GM23248 (cell line): ENCODE results near the gene TMEM91. TPM values are rescaled to one million over a fixed set of nuclear protein-coding genes. Genes with fewer than 3 reads are reported as not detected.

Experiments
- DNase-seq: peaks from one replicate; pipeline ENCODE4 v3.0.0-alpha.2; 2015
- H2AFZ ChIP-seq: fragments of 200-600 bp; sonication (generic); 2 replicates; pipeline ENCODE4 v1.6.1; 2016; ENCODE audit warnings: antibody characterized with exemption
- H3F3A ChIP-seq: fragments of 200-600 bp; sonication (generic); 2 replicates; pipeline ENCODE4 v1.6.1; 2016; ENCODE audit warnings: mild to moderate bottlenecking, antibody characterized with exemption, mixed run types; ENCODE audit not compliant: insufficient read depth
- H3K27ac ChIP-seq: fragments of 200-600 bp; sonication (generic); 2 replicates; pipeline ENCODE4 v1.5.1; 2016; ENCODE audit warnings: mild to moderate bottlenecking
- H3K27me3 ChIP-seq: fragments of 200-600 bp; sonication (generic); replicated peaks from 2 replicates; pipeline ENCODE4 v1.6.1; 2016; ENCODE audit warnings: mild to moderate bottlenecking; ENCODE audit not compliant: insufficient read depth
- H3K36me3 ChIP-seq: fragments of 200-600 bp; sonication (generic); 2 replicates; pipeline ENCODE4 v1.6.1; 2016; ENCODE audit warnings: low read depth, mild to moderate bottlenecking
- H3K4me1 ChIP-seq: fragments of 200-600 bp; sonication (generic); 2 replicates; pipeline ENCODE4 v1.6.1; 2016; ENCODE audit warnings: mild to moderate bottlenecking; ENCODE audit not compliant: insufficient read depth
- H3K4me2 ChIP-seq: fragments of 200-600 bp; sonication (generic); one replicate; pipeline ENCODE4 v1.6.1; 2016; ENCODE audit warnings: mild to moderate bottlenecking; ENCODE audit not compliant: unreplicated experiment
- H3K4me3 ChIP-seq: fragments of 200-600 bp; sonication (generic); 2 replicates; pipeline ENCODE4 v1.5.1; 2016; ENCODE audit warnings: mild to moderate bottlenecking
- H3K79me2 ChIP-seq: fragments of 200-600 bp; sonication (generic); 2 replicates; pipeline ENCODE4 v1.6.1; 2016; ENCODE audit warnings: mild to moderate bottlenecking; ENCODE audit not compliant: insufficient read depth
- H3K9ac ChIP-seq: fragments of 200-600 bp; sonication (generic); 2 replicates; pipeline ENCODE4 v1.6.1; 2016; ENCODE audit warnings: mild to moderate bottlenecking
- H3K9me2 ChIP-seq: fragments of 200-600 bp; sonication (generic); 2 replicates; pipeline ENCODE4 v1.6.1; 2016; ENCODE audit warnings: mixed run types, mild to moderate bottlenecking, moderate library complexity; ENCODE audit not compliant: insufficient read depth
- H3K9me3 ChIP-seq: fragments of 200-600 bp; sonication (generic); one replicate; pipeline ENCODE4 v1.6.1; 2017; ENCODE audit warnings: low read depth
- H4K20me1 ChIP-seq: fragments of 200-600 bp; sonication (generic); 2 replicates; pipeline ENCODE4 v1.6.0; 2016; ENCODE audit not compliant: insufficient read depth
- EZH2 ChIP-seq: fragments of 200-600 bp; sonication (generic); IDR thresholded peaks from 2 replicates; pipeline ENCODE4 v1.6.1; 2018; ENCODE audit warnings: antibody characterized with exemption, mild to moderate bottlenecking; ENCODE audit not compliant: insufficient read depth, poor library complexity, severe bottlenecking
- EZH2phosphoT487 ChIP-seq: fragments of 200-600 bp; sonication (generic); IDR thresholded peaks from 2 replicates; pipeline ENCODE4 v1.6.1; 2018; ENCODE audit warnings: antibody characterized with exemption, moderate library complexity, mild to moderate bottlenecking, low read depth; ENCODE audit not compliant: insufficient read depth
- WGBS, 2 experiments: methylation state at CpG; one replicate each; pipeline ENCODE4 v1.1.6; 2015 to 2017; ENCODE audit warnings: low lambda C conversion rate in 2 of 2, low coverage in 1 of 2; ENCODE audit errors: missing lambda C conversion rate in 2 of 2; 5-methylcytosine and 5-hydroxymethylcytosine counted together
- in situ Hi-C: fragments of 300-500 bp; cut with MboI; formaldehyde crosslinking; loops from 2 replicates; pipeline ENCODE4 v1.15.0; 2020
- polyA plus RNA-seq: library from polyadenylated mRNA; unstranded; fragments of >200 nt; fragmentation: Nextera tagmentation; extraction: Ambion mirVana; gene quantifications from 2 replicates; pipeline ENCODE4 v1.2.1, GENCODE V29; 2016
- total RNA-seq: library from RNA; depleted of rRNA; stranded (reverse); fragments of >200 nt; shearing (Covaris generic); gene quantifications from 2 replicates; pipeline ENCODE4 v1.2.3, GENCODE V29; 2014

Gene TMEM91
- total and polyA plus RNA-seq, 2 experiments from 2014 or later: 5.3 to 6.6 TPM

- no peaks in the 10 kb centered on the region for H3K9me3 ChIP-seq
- WGBS, 2 experiments: 1% methylated on average over 56 of the region's 56 CpGs
- peaks cover 42% of the 10 kb centered on the region for H3K79me2 ChIP-seq
- H3K36me3 ChIP-seq: no peaks in the 10 kb centered on the region
- H4K20me1 ChIP-seq: no peaks in the 10 kb centered on the region
- H2AFZ ChIP-seq: peak within 1 kb of the TSS; percentile 77
- DNase-seq: peak; percentile 99
- H3K9me2 ChIP-seq: no peaks in the 10 kb centered on the region
- peak within 1 kb of the TSS; percentile 98 for H3K27ac ChIP-seq
- H3K4me3 ChIP-seq: peak within 1 kb of the TSS; percentile 89
- peaks cover 22% of the 10 kb centered on the region for H3F3A ChIP-seq
- in situ Hi-C loops: no loop called here
- peak within 1 kb of the TSS; percentile 95 for H3K4me2 ChIP-seq
- no peak for TF ChIP-seq EZH2
- no peak for TF ChIP-seq EZH2phosphoT487
- H3K9ac ChIP-seq: peak within 1 kb of the TSS; percentile 96
- peaks cover 27% of the 10 kb centered on the region for H3K4me1 ChIP-seq
- no peaks in the 10 kb centered on the region for H3K27me3 ChIP-seq
These were observed 12.4 kb upstream of the TMEM91 start, which contains the start of gene B9D2 for GRCh38 chr19:41363753-41364523. Gene B9D2 (minus strand): TSS chr19:41364149. CDS start chr19:41363519, 630 bp downstream.

GRCh38 chr19:41364524-41365391 lies 11.6 kb upstream of the TMEM91 start:
- 74 to 76% methylated on average over 14 of the region's 14 CpGs for WGBS, 2 experiments
- H2AFZ ChIP-seq: peak overlapping the region; percentile 77

GRCh38 chr19:41366089-41366488 lies 10.2 kb upstream of the TMEM91 start:
- Histone ChIP-seq H3K4me3 (no peak overlapping the region), H3K4me2 (no peak overlapping the region), H3K4me1 (peaks cover 27% of the 10 kb centered on the region), H3K27me3 (no peaks in the 10 kb centered on the region), H3K36me3 (no peaks in the 10 kb centered on the region), H3K9ac (no peak overlapping the region), H4K20me1 (no peaks in the 10 kb centered on the region), H3K27ac (no peak overlapping the region), H3K9me2 (no peaks in the 10 kb centered on the region), H3K79me2 (peaks cover 56% of the 10 kb centered on the region), H2AFZ (no peak overlapping the region), H3K9me3 (no peaks in the 10 kb centered on the region), H3F3A (peaks cover 22% of the 10 kb centered on the region)
- in situ Hi-C loops: no loop called here
- 100% methylated on average over 1 of the region's 1 CpG for WGBS, 2 experiments
- no peak for TF ChIP-seq EZH2
- no peak for TF ChIP-seq EZH2phosphoT487
- DNase-seq: no peak

More at GRCh38 chr19:41364524-41365391, 11.6 kb upstream of the TMEM91 start:
- DNase-seq: no peak
- Histone ChIP-seq H3K4me2 (peak overlapping the region; percentile 95), H3K9me3 (no peaks in the 10 kb centered on the region), H3K79me2 (peaks cover 45% of the 10 kb centered on the region), H3K4me1 (peaks cover 27% of the 10 kb centered on the region), H3K36me3 (no peaks in the 10 kb centered on the region), H3K9me2 (no peaks in the 10 kb centered on the region), H3F3A (peaks cover 22% of the 10 kb centered on the region), H3K27ac (peak overlapping the region; percentile 98), H3K4me3 (peak overlapping the region; percentile 89), H4K20me1 (no peaks in the 10 kb centered on the region), H3K27me3 (no peaks in the 10 kb centered on the region), H3K9ac (peak overlapping the region; percentile 96)
- no peak for TF ChIP-seq EZH2
- no peak for TF ChIP-seq EZH2phosphoT487
- in situ Hi-C loops: no loop called here

DNA sequence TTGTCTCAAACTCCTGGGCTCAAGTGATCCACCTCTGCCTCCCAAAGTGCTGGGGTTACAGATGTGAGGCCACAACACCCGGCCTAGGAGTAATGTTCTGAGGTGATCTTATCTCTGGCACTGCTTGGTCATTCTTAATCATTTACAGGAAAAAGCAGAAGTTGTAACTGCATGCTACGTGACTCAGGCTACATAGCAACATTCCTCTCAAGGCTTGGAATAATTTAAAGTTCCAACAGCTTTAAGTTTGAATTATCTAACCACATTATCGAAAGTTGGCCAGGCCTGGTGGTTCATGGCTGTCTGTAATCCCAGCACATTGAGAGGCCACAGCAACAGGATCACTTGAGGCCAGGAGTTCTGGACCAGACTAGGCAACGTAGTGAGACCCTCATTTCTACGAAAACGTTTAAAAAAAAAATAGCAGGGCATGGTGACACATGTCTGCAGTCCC lies 8.5 kb upstream of the TMEM91 start:
- Histone ChIP-seq H3K4me2 (peak overlapping the region; percentile 72), H3K9me3 (no peaks in the 10 kb centered on the region), H3K9me2 (no peaks in the 10 kb centered on the region), H4K20me1 (no peaks in the 10 kb centered on the region), H3K27me3 (no peaks in the 10 kb centered on the region), H3K79me2 (peaks cover 56% of the 10 kb centered on the region), H3K4me1 (peaks cover 27% of the 10 kb centered on the region), H3K4me3 (no peak overlapping the region), H2AFZ (no peak overlapping the region), H3K36me3 (no peaks in the 10 kb centered on the region), H3F3A (peaks cover 17% of the 10 kb centered on the region), H3K27ac (peak overlapping the region; percentile 88), H3K9ac (peak overlapping the region; percentile 39; the same call in 1 of the 2 replicates)
- WGBS, 2 experiments: 21 to 28% methylated on average over 6 of the region's 6 CpGs
- TF ChIP-seq EZH2 (no peak), EZH2phosphoT487 (no peak)
- in situ Hi-C loops: no loop called here
- DNase-seq: peak; percentile 94
